Activated naive CD8-positive, alpha-beta T cell (primary cell): ENCODE data around the gene FARP1.

Experiments used
- H3K27ac Mint-ChIP-seq: one replicate; pipeline ENCODE4 v1.8.0; 2021; ENCODE audit warnings: mixed read lengths
- H3K27me3 Mint-ChIP-seq: one replicate; pipeline ENCODE4 v1.8.0; 2021; ENCODE audit warnings: mixed read lengths
- H3K36me3 Mint-ChIP-seq: one replicate; pipeline ENCODE4 v1.8.0; 2021; ENCODE audit warnings: mixed read lengths
- H3K4me1 Mint-ChIP-seq: one replicate; pipeline ENCODE4 v1.8.0; 2021; ENCODE audit warnings: low read depth, mixed read lengths
- H3K4me3 Mint-ChIP-seq: one replicate; pipeline ENCODE4 v1.8.0; 2021; ENCODE audit warnings: mild to moderate bottlenecking, mixed read lengths
- H3K9me3 Mint-ChIP-seq: one replicate; pipeline ENCODE4 v1.8.0; 2021; ENCODE audit warnings: low read depth, mixed read lengths

FARP1 gene

DNA sequence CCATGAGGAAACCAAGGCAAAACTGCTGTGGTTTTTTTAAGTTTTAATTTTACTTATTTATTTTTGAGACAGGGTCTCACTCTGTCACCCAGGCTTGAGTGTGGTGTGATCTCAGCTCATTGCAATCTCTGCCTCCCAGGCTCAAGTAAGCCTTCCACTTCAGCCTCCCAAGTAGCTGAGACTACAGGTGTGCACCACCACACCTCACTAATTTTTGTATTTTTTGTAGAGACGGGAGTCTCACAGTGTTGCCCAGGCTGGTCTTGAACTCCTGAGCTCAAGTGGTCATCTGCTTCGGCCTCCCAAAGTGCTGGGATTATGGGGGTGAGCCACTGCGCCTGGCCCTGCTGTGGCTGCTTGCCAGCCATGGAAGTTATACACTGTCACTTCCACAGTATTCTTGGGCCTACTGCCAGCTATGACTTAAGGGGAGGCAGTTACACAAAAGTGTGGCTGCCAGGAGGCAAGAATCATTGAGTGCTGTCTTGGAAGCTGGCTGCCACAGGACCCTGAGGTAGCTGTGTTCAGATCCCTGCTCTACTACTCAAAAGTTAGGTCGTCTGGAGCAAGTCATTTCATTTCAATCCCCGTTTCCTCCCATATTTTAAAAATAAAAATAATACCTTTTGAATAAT, 12.7 kb downstream of the FARP1 start:
- Mint-ChIP-seq H3K4me3 (no peak overlapping the region), H3K27ac (no peak overlapping the region), H3K36me3 (no peaks in the 10 kb centered on the region), H3K4me1 (no peaks in the 10 kb centered on the region), H3K9me3 (no peaks in the 10 kb centered on the region), H3K27me3 (peaks cover 20% of the 10 kb centered on the region)

DNA sequence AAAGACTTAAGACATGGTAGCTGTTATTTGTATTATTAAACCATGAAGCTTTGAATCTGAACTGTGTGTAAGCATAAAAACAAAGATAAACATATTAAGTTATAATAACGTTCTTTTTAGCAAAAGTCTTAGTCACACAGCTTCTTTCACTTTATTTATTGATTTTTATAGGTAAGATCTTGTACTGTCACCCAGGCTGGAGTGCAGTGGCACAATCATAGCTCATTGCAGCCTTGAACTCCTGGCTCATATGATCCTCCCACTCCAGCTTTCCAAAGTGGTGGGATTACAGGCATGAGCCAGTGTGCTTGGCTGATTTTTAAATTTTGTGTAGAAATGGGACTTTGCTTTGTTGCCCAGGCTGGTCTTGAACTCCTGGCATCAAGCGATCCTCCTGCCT, 13.4 kb downstream of the FARP1 start:
- Mint-ChIP-seq H3K4me3 (no peak overlapping the region), H3K36me3 (no peaks in the 10 kb centered on the region), H3K9me3 (no peaks in the 10 kb centered on the region), H3K27me3 (peaks cover 18% of the 10 kb centered on the region), H3K4me1 (no peaks in the 10 kb centered on the region), H3K27ac (no peak overlapping the region)

DNA sequence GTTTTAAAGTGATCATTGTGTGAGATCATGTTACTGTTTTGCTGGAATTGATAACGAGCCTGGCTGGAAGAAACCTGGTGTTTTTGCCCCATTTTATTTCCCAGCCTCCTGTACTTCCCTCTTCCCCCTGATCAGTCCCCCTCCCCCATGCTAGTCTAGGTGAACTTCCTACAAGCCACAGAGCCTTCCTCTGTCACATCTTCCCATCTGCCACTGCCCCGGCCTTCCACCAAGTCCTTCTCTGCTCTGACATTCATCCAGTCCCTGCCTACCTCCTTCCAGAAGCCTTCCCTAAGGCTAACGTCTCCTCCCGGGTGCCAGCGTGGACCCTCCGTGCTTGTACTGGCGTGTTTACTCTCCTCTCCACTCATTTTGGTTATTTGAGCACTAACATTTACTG, 14.3 kb downstream of the FARP1 start:
- no peak overlapping the region for H3K27ac Mint-ChIP-seq
- no peaks in the 10 kb centered on the region for H3K9me3 Mint-ChIP-seq
- H3K27me3 Mint-ChIP-seq, result peaks cover 13% of the 10 kb centered on the region
- H3K4me3 Mint-ChIP-seq, result no peak overlapping the region
- H3K4me1 Mint-ChIP-seq, result no peaks in the 10 kb centered on the region
- H3K36me3 Mint-ChIP-seq, result no peaks in the 10 kb centered on the region

DNA sequence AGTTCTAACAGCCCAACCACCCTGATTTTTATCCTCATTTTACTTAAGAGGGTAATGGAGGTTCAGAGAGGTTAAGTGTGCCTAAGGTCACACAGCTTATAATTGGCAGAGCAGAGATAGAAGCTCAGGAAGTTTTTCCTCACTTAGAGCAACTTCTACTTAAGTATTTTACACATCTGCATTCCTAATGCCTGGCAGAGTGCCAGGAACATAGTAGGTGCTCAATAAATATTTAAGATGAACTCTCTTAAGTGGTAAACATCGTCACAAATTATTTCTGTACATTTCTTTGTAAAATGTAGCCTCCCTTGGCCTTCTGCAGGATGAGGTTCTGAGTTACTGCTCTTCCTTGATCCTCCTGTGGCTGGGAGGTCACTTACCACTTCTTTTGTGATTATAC, 14.7 kb downstream of the FARP1 start:
- Mint-ChIP-seq H3K27me3 (peaks cover 13% of the 10 kb centered on the region), H3K36me3 (no peaks in the 10 kb centered on the region), H3K4me3 (no peak overlapping the region), H3K27ac (no peak overlapping the region), H3K4me1 (no peaks in the 10 kb centered on the region), H3K9me3 (peaks cover 2% of the 10 kb centered on the region)

DNA sequence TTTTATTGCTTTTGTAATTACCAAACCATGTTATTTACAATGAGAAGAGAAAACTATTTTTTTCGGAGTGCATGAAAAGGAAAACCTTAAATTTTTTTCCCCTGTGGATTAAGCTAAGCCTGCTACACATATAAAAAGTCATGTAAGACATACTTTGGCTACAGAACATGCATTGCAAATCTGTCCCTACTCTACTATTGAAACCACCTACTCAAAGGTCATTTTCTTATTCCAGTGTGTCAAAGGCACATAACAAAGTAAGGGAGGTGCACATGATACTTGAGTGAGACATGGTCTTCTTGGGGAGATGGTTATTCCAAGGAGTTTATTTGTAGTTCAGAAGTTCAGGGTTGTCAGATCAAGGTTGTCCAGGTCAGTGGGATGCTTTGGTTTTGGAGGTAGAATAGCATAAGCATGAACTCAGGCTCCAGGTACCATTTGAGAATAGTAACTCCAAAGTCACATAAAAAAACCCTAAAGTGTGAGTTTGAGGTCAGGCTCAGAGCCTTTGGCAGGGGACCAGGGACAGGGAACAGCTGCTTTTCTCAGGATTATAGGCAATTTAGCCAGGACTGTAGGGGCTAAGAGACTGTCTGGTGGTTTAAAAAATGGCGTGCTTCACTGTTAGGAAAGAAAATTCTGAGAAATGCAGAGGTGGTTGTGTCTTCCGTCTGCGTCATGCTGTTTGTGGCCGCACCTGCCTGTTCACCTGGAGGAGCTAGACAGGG, 15.4 kb downstream of the FARP1 start:
- Mint-ChIP-seq H3K9me3 (peaks cover 7% of the 10 kb centered on the region), H3K4me1 (no peaks in the 10 kb centered on the region), H3K36me3 (no peaks in the 10 kb centered on the region), H3K27ac (no peak overlapping the region), H3K27me3 (peaks cover 14% of the 10 kb centered on the region), H3K4me3 (no peak overlapping the region)

DNA sequence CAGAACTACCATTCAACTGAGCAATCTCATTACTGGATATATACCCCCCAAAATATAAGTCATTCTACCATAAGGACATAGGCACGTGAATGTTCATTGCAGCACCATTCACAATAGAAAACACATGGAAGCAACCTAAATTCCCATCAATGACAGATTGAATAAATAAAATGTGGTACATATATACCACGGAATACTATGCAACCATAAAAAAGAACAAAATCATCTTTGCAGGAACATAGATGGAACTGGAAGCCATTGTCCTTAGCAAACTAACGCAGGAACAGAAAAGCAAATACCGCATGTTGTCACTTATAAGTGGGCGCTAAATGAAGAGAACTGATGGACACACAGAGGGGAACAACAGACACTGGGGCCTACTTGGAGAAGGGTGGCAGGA, 20.0 kb downstream of the FARP1 start:
- Mint-ChIP-seq H3K9me3 (peaks cover 7% of the 10 kb centered on the region), H3K27me3 (peaks cover 8% of the 10 kb centered on the region), H3K4me1 (no peaks in the 10 kb centered on the region), H3K4me3 (no peak overlapping the region), H3K36me3 (no peaks in the 10 kb centered on the region), H3K27ac (no peak overlapping the region)

DNA sequence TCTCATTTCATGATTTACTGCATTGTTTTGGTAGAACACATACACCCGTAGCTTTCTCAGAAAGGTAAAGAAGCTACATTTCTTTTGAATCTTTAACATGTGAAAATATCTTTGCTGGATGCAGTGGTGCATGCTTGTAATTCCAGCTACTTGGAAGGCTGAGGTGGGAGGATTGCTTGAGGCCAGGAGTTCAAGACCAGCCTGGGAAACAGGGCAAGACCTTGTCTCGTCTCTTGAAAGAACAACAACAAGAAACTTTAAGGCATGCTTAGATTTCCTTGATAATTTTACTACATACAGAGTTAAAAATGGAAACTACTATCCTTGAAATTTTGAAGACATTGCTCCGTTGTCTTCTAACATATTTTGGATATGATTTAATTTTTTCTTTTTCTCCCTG, 26.4 kb downstream of the FARP1 start:
- H3K9me3 Mint-ChIP-seq, result no peaks in the 10 kb centered on the region

DNA sequence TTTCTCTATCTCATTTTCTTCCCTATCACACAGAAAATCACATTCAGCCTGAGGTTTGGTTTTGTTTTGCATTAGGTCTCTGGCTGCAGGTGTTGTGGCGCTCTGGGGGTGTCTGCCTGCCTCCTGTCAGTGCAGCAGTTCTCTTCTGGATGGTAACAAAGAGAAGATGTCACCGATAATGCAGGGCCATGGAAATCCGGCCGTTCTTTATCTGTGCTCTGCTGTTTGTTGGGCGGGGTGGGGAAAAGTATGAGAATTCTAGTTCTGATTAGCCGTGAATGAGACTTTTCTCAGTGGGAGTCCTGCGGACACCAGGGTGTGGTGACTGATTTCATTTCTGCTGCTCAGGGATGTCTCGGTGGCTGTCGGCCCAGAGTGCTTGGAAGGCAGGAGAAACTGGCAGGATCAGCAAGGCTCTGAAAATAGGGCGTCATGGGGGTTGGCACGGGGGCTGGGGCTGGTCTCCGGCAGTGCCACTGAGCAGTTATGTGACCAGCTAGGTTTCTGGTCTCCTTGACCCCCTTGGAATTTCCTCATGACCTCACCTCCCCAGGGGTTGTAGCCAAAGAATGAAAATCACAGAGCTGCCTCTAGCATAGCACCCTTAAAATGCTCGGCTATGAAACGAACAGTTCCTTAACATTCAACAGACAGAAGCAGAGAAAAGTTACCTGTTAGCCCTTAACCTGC, 29.2 kb downstream of the FARP1 start:
- Mint-ChIP-seq H3K4me3 (no peak overlapping the region), H3K9me3 (no peaks in the 10 kb centered on the region), H3K36me3 (no peaks in the 10 kb centered on the region), H3K4me1 (no peaks in the 10 kb centered on the region), H3K27ac (no peak overlapping the region), H3K27me3 (peaks cover 5% of the 10 kb centered on the region)

More for the DNA sequence above, 26.4 kb downstream of the FARP1 start:
- no peak overlapping the region for H3K4me3 Mint-ChIP-seq
- no peaks in the 10 kb centered on the region for H3K36me3 Mint-ChIP-seq
- no peak overlapping the region for H3K27ac Mint-ChIP-seq
- H3K27me3 Mint-ChIP-seq, result peaks cover 5% of the 10 kb centered on the region
- no peaks in the 10 kb centered on the region for H3K4me1 Mint-ChIP-seq

DNA sequence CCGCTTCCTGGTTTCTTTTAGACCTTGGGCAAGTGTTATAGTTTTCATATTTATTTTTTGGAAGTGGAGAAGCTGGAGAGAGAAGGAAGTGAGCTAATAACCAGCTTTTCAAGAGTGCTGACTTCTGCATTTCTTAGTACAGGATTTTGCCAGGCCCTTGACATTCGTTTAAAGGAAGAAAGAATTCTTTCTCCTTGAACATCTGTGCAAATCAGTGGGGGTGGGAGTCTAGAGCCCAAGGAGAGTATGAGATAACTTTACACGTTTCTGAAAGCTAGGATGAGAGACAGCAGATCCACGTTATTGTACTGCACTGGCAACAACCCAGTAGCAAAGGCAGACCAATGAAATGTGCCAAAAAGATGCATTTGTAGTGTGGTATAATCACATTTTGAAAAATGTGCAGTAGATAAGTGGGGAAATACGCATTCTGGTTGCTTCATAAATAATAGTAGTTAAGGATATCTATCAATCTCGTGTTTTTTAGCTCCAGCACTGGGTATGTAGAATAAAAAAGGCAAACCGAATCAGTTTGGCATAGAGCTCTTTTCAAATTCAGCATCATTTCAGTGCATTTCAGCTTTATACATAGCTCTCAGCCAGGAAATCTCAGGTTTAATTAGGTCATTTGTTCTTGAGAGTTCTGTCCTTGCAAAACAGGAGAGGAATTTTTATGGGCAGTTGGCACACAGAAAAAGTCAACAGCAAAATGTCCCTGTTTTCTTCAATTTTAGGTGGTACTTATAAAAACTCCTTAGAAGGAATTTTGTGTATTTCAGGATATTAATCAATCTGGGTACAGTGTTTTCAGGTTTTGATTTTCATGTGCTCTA, 29.9 kb downstream of the FARP1 start:
- Mint-ChIP-seq H3K4me1 (no peaks in the 10 kb centered on the region), H3K9me3 (no peaks in the 10 kb centered on the region), H3K27ac (no peak overlapping the region), H3K4me3 (no peak overlapping the region), H3K36me3 (no peaks in the 10 kb centered on the region), H3K27me3 (peaks cover 5% of the 10 kb centered on the region)

DNA sequence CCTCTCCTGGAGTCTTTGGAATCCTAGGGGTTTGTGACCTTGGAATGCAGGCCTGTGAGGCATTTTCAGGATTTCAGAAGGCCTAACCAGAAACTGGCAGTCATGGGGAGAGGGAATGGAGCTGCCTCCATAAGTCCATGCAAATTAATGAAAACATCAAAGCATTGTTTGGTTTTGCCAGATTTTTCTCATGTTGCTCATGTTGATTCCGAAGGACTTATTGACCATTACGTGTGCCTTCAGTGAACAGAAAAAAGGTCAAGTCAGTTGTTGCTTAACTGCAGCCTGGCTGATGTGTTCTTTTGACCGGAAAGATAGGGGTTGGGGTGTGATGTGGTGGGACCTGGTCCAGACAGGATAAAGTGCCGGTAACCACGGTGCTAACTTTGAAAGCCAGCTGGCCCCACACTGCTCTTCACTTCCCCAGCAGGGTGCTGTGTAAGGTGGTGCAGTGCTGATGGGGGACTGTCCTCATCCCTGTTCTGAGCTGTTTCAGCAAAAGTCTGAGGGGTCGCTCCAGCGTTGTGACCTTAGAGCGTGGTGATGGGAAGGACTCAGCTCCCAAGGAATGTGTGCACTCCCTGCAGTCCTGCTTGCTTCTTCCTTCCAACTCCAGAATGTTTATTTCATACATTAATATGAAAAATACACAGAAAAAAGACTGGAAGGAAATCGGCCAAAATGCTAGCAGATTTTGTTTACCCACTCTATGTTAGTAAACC, 30.7 kb downstream of the FARP1 start:
- no peaks in the 10 kb centered on the region for H3K4me1 Mint-ChIP-seq
- H3K9me3 Mint-ChIP-seq, result no peaks in the 10 kb centered on the region
- no peak overlapping the region for H3K4me3 Mint-ChIP-seq
- no peaks in the 10 kb centered on the region for H3K36me3 Mint-ChIP-seq
- peaks cover 5% of the 10 kb centered on the region for H3K27me3 Mint-ChIP-seq
- H3K27ac Mint-ChIP-seq, result no peak overlapping the region

DNA sequence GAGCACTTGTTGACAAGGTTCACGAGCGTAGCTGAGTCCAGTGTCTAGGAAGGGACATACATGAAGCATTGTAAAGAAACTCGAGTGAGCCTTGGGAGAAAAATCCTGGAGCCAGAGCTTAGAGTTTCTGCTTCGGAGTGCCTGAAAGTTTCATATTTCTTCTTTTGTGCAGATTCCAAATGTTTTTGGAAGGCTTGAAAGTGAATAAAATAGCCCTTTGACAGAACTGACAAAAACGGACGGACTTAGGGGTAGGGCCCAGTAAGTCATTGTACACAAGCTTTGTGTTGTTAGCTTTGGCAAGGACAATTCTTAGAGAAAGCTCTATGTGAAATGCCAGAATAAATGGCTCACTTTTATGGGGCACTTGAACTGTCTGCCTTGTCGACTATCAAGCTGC, 31.4 kb downstream of the FARP1 start:
- Mint-ChIP-seq H3K4me1 (no peaks in the 10 kb centered on the region), H3K36me3 (no peaks in the 10 kb centered on the region), H3K9me3 (no peaks in the 10 kb centered on the region), H3K27ac (no peak overlapping the region), H3K27me3 (peaks cover 5% of the 10 kb centered on the region), H3K4me3 (no peak overlapping the region)

DNA sequence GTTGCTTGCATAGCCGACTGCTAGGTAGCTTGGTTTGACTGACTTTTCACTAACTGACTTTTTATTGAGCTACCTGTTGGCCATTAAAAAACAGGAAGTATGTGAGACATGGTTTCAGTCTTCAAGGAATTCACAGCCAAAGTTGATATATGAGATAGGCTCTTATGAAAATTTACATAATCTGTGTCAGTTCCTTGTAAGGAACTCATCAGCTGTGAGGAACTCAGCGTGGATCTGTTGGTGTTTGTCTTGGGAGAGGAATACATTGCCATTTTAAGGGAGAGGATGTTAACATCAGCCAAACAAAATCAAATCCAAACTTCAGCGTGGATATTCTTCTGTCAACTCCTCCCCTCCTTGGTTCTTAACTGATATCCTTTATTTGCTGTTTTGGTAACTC, 32.1 kb downstream of the FARP1 start:
- Mint-ChIP-seq H3K36me3 (no peaks in the 10 kb centered on the region), H3K4me3 (no peak overlapping the region), H3K4me1 (no peaks in the 10 kb centered on the region), H3K9me3 (no peaks in the 10 kb centered on the region), H3K27me3 (peaks cover 5% of the 10 kb centered on the region), H3K27ac (no peak overlapping the region)

DNA sequence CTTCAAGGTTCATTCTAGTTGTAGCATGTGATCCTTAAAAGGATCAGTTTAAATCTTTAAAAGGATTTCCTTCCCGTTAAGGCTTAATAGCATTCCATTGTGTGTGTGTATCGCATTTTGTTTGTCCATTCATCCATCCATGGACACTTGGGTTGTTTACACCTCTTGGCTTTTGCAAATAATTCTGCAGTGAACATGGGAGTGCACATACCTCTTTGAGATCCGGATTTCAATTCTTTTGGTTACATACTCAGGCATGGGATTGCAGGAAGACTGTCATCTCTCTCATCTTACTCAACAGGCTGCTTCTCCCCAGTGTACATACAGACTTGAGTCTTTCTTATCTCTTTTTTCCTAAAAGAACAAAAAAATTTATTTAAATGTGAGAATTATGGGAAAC, 32.9 kb downstream of the FARP1 start:
- Mint-ChIP-seq H3K36me3 (no peaks in the 10 kb centered on the region), H3K4me1 (no peaks in the 10 kb centered on the region), H3K27ac (no peak overlapping the region), H3K9me3 (no peaks in the 10 kb centered on the region), H3K27me3 (peaks cover 5% of the 10 kb centered on the region), H3K4me3 (no peak overlapping the region)

DNA sequence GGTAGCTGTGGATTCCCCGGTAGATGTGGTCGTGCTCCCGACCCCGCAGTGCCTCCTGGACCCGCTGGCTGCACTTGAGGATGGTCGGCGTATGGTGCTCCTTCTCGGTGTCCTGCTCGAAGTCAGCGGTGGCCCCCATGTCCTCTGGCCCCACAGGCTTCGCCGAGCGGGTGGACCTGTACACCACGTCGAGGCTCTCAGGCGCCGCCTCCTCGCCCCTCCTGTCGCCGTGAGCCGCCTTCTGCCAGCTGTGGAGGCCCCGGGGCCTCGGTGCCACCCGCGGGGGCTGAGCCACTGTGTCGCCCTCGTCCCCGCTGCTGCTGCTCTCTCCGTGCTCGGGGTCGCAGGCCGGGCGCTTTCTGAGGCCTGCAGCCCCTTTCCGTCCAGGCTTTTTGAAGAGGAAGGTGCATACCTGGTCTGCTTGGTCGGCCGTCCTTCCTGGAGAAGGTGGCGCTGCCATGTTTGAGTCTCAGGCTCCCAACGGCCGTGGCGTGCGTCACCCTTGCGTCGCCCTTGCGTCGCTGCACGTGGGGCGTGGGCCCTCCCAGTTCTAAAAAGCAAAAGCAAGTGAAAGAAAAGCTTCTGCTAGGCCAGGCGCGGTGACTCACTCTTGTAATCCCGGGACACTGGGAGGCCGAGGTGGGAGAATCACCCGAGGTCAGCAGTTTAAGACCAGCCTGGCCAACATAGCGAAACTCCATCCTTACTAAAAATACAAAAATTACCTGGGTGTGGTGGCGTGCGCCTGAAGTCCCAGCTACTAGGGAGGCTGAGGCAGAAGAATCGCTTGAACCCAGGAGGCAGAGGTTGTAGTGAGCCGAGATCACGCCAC, 34.1 kb downstream of the FARP1 start, which contains the start of gene RNF113B:
Gene RNF113B (minus strand): TSS at position 493 of the 832 bp plus-strand sequence. CDS start 33 bp downstream, at position 460.
- Mint-ChIP-seq H3K36me3 (no peaks in the 10 kb centered on the region), H3K9me3 (no peaks in the 10 kb centered on the region), H3K27me3 (no peaks in the 10 kb centered on the region), H3K27ac (no peak within 1 kb of the TSS), H3K4me1 (no peaks in the 10 kb centered on the region), H3K4me3 (no peak within 1 kb of the TSS)
